Activated T-helper 2 cell treated with anti-CD3 and anti-CD28 coated beads, Interferon-gamma antibody, Interleukin-2, Interleukin-4, amounts not matched to agents 10 μg/mL and 5 μg/mL and 100 μg/mL, durations not matched to agents 14 hours and 24 hours and 36 hours (primary cell): Measurements from ENCODE around the gene COMT. TPM values are rescaled to one million over a fixed set of nuclear protein-coding genes. Genes with fewer than 3 reads are reported as not detected.

Experiments
- DNase-seq: peaks from one replicate; pipeline ENCODE4 v3.0.0; 2021; ENCODE audit warnings: low spot score
- H3K27ac Mint-ChIP-seq: one replicate; pipeline ENCODE4 v1.8.0; 2021; ENCODE audit warnings: mixed read lengths
- H3K27me3 Mint-ChIP-seq: one replicate; pipeline ENCODE4 v1.8.0; 2021; ENCODE audit warnings: low read depth, mixed read lengths
- H3K36me3 Mint-ChIP-seq: one replicate; pipeline ENCODE4 v1.8.0; 2021; ENCODE audit warnings: low read depth, mixed read lengths
- H3K4me1 Mint-ChIP-seq: one replicate; pipeline ENCODE4 v1.8.0; 2021; ENCODE audit warnings: low read depth, mixed read lengths
- H3K4me3 Mint-ChIP-seq: one replicate; pipeline ENCODE4 v1.8.0; 2021; ENCODE audit warnings: low read depth, mild to moderate bottlenecking, moderate library complexity, mixed read lengths
- H3K9me3 Mint-ChIP-seq: one replicate; pipeline ENCODE4 v1.8.0; 2021; ENCODE audit warnings: mixed read lengths
- intact Hi-C: fragments of 100-400 bp; cut with micrococcal nuclease; formaldehyde crosslinking; loops from one replicate; pipeline ENCODE4 v1.15.1; 2023
- total RNA-seq: library from RNA; stranded (reverse); gene quantifications from 2 replicates; pipeline ENCODE4 v1.2.3, GENCODE V29; 2022

The COMT gene
- total RNA-seq, 1 donor from 2014 or later = 93.4 TPM

GRCh38 chr22:19940536-19941364 lies 822 bp upstream of the COMT start:
- Mint-ChIP-seq H3K27ac (peak overlapping the region; percentile 80), H3K4me1 (peaks cover 26% of the 10 kb centered on the region), H3K9me3 (peaks cover 10% of the 10 kb centered on the region), H3K4me3 (peak overlapping the region; percentile 97), H3K27me3 (no peaks in the 10 kb centered on the region), H3K36me3 (peaks cover 26% of the 10 kb centered on the region)
- no peak for DNase-seq
- intact Hi-C loops = loop anchor here (5.0 kb wide), 1 partner anchor 88 kb away; the partner anchor contains the start of genes GNB1L and RTL10

GRCh38 chr22:19942157-19943081 lies 847 bp downstream of the COMT start:
- Mint-ChIP-seq H3K4me3 (peak overlapping the region; percentile 97), H3K4me1 (peaks cover 31% of the 10 kb centered on the region), H3K9me3 (no peaks in the 10 kb centered on the region), H3K27ac (peak overlapping the region; percentile 95), H3K36me3 (peaks cover 16% of the 10 kb centered on the region), H3K27me3 (no peaks in the 10 kb centered on the region)
- no peak for DNase-seq
- intact Hi-C loops = loop anchor here (5.0 kb wide), 1 partner anchor 90 kb away; the partner anchor contains the start of genes GNB1L and RTL10

- H3K36me3 Mint-ChIP-seq = peaks cover 13% of the 10 kb centered on the region
- H3K9me3 Mint-ChIP-seq = no peaks in the 10 kb centered on the region
- peaks cover 32% of the 10 kb centered on the region for H3K4me1 Mint-ChIP-seq
- no peak for DNase-seq
- intact Hi-C loops = loop anchor here (5.0 kb wide), 1 partner anchor 91 kb away; the partner anchor contains the start of genes GNB1L and RTL10
- peak overlapping the region; percentile 95 for H3K27ac Mint-ChIP-seq
- peak overlapping the region; percentile 97 for H3K4me3 Mint-ChIP-seq
- no peaks in the 10 kb centered on the region for H3K27me3 Mint-ChIP-seq
Measured at GRCh38 chr22:19943082-19944026, 1.8 kb downstream of the COMT start.

GRCh38 chr22:19948057-19948760 lies 6.6 kb downstream of the COMT start:
- DNase-seq = no peak
- intact Hi-C loops = no loop called here
- Mint-ChIP-seq H3K9me3 (no peaks in the 10 kb centered on the region), H3K4me1 (peaks cover 14% of the 10 kb centered on the region), H3K27me3 (no peaks in the 10 kb centered on the region), H3K36me3 (peaks cover 25% of the 10 kb centered on the region), H3K27ac (no peak overlapping the region), H3K4me3 (no peak overlapping the region)

- H3K27ac Mint-ChIP-seq = no peak overlapping the region
- H3K27me3 Mint-ChIP-seq = no peaks in the 10 kb centered on the region
- H3K36me3 Mint-ChIP-seq = peaks cover 21% of the 10 kb centered on the region
- no peak overlapping the region for H3K4me3 Mint-ChIP-seq
- no peak for DNase-seq
- H3K4me1 Mint-ChIP-seq = peaks cover 14% of the 10 kb centered on the region
- intact Hi-C loops = no loop called here
- no peaks in the 10 kb centered on the region for H3K9me3 Mint-ChIP-seq
Measured at GRCh38 chr22:19951346-19951745, 9.8 kb downstream of the COMT start.

GRCh38 chr22:19955241-19956128 lies 13.9 kb downstream of the COMT start:
- H3K27ac Mint-ChIP-seq = peak overlapping the region; percentile 55
- H3K27me3 Mint-ChIP-seq = no peaks in the 10 kb centered on the region
- H3K4me3 Mint-ChIP-seq = no peak overlapping the region
- H3K4me1 Mint-ChIP-seq = peaks cover 13% of the 10 kb centered on the region
- H3K9me3 Mint-ChIP-seq = no peaks in the 10 kb centered on the region
- peaks cover 9% of the 10 kb centered on the region for H3K36me3 Mint-ChIP-seq
- DNase-seq = no peak
- intact Hi-C loops = no loop called here

- H3K4me1 Mint-ChIP-seq = peaks cover 16% of the 10 kb centered on the region
- no peak overlapping the region for H3K27ac Mint-ChIP-seq
- H3K36me3 Mint-ChIP-seq = no peaks in the 10 kb centered on the region
- DNase-seq = no peak
- no peaks in the 10 kb centered on the region for H3K27me3 Mint-ChIP-seq
- H3K4me3 Mint-ChIP-seq = no peak overlapping the region
- no peaks in the 10 kb centered on the region for H3K9me3 Mint-ChIP-seq
- intact Hi-C loops = no loop called here
Measured at GRCh38 chr22:19957445-19957844, 15.9 kb downstream of the COMT start.

- Mint-ChIP-seq H3K36me3 (peaks cover 3% of the 10 kb centered on the region), H3K27me3 (no peaks in the 10 kb centered on the region), H3K4me3 (no peak overlapping the region), H3K4me1 (peaks cover 19% of the 10 kb centered on the region), H3K9me3 (no peaks in the 10 kb centered on the region), H3K27ac (no peak overlapping the region)
- intact Hi-C loops = no loop called here
- no peak for DNase-seq
Measured at GRCh38 chr22:19958083-19959042, 16.8 kb downstream of the COMT start.

GRCh38 chr22:19959043-19959586 lies 17.5 kb downstream of the COMT start:
- H3K4me1 Mint-ChIP-seq = peaks cover 17% of the 10 kb centered on the region
- intact Hi-C loops = no loop called here
- H3K4me3 Mint-ChIP-seq = no peak overlapping the region
- DNase-seq = no peak
- H3K27me3 Mint-ChIP-seq = no peaks in the 10 kb centered on the region
- H3K27ac Mint-ChIP-seq = no peak overlapping the region
- no peaks in the 10 kb centered on the region for H3K9me3 Mint-ChIP-seq
- H3K36me3 Mint-ChIP-seq = peaks cover 3% of the 10 kb centered on the region
